Measurements from ENCODE around the gene TNNI2.
"Not testable (repeated sequence)": the region's sequence is repeated elsewhere in the genome, so short reads cannot be mapped to it uniquely, and the experiment has no call there.

TNNI2 gene
- total RNA-seq, result 0 to 0.04 reads per million in 2 experiments

GRCh38 chr11:1838426-1839144 lies at the start of gene TNNI2:
Gene TNNI2 (plus strand): TSS chr11:1838981. CDS start chr11:1839697, 716 bp downstream.
- no peak for DNase-seq (ENCODE audit: low read depth)

DNA sequence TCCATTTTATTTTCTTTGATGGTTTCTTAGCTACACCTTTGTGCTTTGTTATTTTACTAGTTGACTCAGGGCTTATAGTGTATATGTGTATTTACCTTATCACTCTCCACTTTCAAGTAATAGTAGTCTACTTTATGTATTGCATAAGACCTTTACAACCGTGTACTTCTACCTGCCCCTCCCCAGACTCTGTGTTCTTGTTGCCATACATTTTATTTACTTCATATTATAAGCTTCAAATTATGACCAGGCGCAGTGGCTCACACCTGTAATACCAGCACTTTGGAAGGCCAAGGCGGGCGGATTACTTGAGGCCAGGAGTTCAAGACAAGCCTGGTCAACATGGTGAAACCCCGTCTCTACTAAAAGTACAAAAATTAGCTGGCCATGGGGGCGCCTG lies 46.9 kb upstream of the TNNI2 start:
- DNase-seq (ENCODE audit: low read depth), result no peak

DNA sequence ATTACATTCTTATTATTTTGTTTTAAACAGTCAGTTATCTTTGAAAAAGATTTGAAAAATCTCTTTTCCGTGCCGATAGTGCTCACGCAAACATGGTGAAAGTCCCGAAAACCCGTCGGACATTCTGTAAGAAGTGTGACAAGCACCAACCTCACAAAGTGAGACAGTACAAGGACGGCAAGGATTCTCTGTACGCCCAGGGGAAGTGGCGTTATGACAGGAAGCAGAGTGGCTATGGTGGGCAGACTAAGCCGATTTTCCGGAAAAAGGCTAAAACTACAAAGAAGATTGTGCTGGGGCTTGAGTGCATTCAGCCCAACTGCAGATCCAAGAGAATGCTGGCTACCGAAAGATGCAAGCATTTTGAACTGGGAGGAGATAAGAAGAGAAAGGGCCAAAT lies 46.3 kb upstream of the TNNI2 start:
- no peak for DNase-seq (ENCODE audit: low read depth)

- no peak for DNase-seq (ENCODE audit: low read depth)
These were observed 45.7 kb upstream of the TNNI2 start for GRCh38 chr11:1793081-1793480.

GRCh38 chr11:1796413-1797011 lies 42.3 kb upstream of the TNNI2 start:
- no peak for DNase-seq (ENCODE audit: low read depth)

GRCh38 chr11:1797391-1798125 lies 41.2 kb upstream of the TNNI2 start:
- no peak for DNase-seq (ENCODE audit: low read depth)

GRCh38 chr11:1803246-1803645 lies 35.5 kb upstream of the TNNI2 start:
- no peak for DNase-seq (ENCODE audit: low read depth)

DNA sequence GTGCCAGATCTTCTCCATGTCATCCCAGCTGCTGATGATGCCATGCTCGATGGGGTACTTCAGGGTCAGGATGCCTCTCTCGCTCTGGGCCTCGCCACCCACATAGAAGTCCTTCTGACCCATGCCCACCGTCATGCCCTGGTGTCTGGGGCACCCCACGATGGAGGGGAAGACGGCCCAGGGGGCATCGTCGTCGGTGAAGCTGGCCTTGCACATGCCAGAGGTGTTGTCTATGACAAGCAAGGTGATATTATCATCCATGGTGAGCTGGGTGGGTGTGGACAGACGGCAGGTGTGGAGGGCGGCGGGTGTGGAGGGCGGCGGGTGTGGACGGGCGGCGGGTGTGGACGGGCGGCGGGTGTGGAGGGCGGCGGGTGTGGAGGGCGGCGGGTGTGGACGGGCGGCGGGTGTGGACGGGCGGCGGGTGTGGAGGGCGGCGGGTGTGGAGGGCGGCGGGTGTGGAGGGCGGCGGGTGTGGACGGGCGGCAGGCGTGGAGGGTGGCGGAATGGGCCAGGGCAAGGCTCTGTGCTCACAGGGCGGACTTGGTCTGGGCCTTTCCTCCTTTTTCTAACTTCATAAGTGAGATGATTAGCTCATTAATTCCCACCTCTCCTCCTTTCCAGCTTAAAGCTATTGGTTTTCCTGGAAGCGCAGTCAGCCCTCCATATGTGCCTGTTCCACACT lies 34.8 kb upstream of the TNNI2 start:
- not testable (repeated sequence) for DNase-seq (ENCODE audit: low read depth)

- DNase-seq (ENCODE audit: low read depth), result no peak
These were observed 33.3 kb upstream of the TNNI2 start for GRCh38 chr11:1805525-1805924.

GRCh38 chr11:1807264-1807995 lies 31.4 kb upstream of the TNNI2 start:
- DNase-seq (ENCODE audit: low read depth), result no peak

GRCh38 chr11:1810761-1811160 lies 28.0 kb upstream of the TNNI2 start:
- DNase-seq (ENCODE audit: low read depth), result no peak

DNA sequence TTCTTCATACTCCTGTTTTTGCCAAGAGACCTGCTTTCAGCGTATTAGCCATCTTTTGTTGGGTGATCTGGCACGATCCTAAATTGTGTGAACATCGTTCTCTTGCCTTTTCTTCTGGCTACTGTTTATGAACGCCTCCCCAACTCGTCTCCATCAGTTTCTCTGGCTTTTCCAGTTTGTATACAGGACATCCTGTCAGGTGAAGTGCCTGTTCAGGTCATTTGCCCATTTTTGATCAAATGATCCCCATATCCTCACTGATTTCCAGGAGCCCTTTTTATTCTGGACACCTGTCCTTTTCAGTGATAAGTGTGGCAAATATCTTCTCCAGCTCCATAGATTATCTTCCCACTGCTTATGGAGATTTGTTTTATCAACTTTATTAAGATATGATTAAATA lies 26.5 kb upstream of the TNNI2 start:
- DNase-seq (ENCODE audit: low read depth), result no peak

DNA sequence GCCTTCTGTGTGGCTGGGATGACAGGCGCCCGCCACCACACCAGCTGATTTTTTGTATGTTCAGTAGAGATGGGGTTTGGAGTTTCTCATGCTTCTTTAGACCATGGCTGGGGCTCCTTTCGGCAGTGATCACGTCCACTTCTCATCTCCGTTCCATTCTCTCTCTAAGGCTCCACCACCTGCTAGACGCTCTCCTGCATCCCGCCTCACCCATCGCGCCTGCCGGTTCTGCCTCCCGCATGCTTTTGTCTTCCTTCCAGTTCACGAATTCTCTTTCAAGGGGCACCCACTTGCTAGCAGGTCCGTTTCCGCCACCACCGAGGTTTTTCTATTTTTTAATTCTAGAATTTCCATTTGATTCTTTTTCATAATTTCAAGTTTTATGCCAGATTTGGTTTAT lies 26.0 kb upstream of the TNNI2 start:
- no peak for DNase-seq (ENCODE audit: low read depth)

DNA sequence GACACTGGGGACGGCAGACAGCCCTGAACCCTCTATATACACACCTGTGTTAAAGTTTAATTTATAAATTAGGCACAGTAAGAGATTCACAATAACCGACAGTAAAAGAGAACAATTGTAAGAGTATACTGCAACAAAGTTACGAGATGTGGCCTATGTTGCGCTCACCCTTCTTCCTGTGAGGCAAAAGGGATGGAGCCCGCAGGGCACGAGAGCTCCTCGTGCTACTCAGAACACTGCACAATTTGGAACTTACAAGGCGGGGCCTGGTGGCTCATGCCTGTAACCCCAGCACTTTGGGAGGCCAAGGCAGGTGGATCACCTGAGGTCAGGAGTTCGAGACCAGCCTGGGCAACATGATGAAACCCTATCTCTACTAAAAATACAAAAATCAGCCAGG lies 25.4 kb upstream of the TNNI2 start:
- DNase-seq (ENCODE audit: low read depth), result not testable (repeated sequence)

DNA sequence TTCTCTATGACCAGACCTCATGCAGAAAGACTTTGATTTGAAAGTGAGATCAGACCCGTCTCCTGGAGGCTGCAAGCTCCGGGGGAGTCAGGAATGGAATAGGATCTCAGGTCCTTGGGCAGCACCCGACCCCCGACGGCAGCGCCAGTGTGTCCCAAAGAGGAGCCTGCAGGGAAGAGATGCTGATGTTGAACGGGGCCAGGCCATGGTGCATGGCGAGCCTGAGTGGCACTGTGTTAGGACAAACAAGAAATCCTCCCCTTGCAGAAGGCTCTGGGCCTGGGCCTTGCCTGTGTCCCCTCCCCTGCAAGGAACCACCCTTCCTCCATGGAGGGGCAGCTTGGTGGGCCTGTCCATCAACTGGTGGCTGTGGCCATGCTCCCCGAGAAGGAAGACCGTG lies 24.1 kb upstream of the TNNI2 start:
- no peak for DNase-seq (ENCODE audit: low read depth)

DNA sequence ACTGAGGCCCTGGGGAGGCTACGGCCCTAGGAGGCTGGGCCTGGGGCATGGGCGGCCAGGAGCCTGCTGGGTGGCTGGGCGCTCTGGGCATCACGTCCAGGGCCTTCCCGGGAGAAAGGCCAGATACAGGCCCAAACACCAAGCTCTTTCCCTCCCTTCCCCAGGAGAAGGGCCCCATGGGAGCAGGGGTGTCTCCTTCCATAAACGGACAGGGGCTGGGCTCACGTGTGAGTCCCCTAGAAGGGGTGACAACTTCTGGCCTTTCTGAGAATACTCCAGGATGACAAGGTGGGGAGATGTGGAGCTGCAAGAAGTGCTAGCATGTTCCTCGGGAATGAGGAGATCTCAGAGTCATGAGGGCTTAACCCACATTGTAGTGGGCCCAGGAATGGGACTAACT lies 23.5 kb upstream of the TNNI2 start:
- no peak for DNase-seq (ENCODE audit: low read depth)

DNA sequence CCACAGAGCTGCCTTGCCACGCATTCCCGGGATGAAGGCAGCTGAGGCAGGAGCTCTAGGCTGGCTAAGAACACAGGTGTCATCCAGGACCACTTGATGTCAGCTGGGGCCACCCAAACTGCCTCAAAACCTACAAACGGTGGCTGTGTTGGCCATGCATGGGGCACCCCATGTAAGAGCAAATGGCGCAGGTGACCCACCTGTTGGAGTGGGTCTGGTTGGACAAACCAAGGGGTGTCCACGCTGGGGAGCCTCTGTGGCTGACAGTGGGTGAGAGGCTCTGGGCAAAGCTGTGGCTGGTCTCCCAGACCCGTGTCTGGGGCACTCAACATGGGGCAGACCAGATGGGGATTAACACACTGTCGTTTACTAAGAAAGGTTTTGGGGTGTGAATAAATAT lies 23.0 kb upstream of the TNNI2 start:
- no peak for DNase-seq (ENCODE audit: low read depth)

DNA sequence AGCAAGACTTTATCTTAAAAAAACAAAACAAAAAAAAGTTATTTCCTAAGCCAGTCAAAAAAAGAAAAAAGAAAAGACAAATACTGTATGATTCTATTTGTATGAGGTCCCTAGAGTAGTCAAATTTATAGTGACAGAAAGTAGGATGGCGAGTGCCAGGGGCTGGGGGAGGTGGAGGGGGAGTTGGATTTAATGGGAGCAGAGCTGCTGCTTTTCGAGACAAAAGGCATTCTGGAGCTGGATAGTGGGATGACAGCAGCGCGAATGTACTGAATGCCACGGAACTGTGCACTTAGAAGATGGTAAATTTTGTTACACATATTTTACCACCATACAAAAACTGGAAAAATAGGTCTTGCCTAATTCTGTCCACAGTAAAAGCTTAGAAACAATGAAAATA lies 21.8 kb upstream of the TNNI2 start:
- no peak for DNase-seq (ENCODE audit: low read depth)

GRCh38 chr11:1817511-1817910 lies 21.3 kb upstream of the TNNI2 start:
- no peak for DNase-seq (ENCODE audit: low read depth)

DNA sequence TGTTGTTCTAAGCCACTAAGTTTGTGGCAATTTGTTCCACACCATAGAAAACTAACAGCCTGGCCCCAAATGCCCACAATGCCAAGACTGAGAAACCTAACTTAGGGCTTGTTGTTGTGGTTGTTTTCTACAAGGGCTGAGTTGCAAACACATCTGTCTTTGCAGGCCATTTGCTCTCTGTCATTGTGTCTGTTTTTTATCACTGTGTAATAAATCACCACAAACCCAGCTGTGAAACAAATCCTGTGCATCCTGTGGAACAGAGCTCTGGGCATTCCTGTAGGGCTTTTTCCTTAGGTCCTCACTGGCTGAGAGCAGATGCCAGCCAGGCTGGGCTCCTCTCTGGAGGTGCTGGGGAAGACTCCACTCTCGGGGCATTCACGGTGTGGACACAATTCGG lies 19.7 kb upstream of the TNNI2 start:
- DNase-seq (ENCODE audit: low read depth), result no peak

DNA sequence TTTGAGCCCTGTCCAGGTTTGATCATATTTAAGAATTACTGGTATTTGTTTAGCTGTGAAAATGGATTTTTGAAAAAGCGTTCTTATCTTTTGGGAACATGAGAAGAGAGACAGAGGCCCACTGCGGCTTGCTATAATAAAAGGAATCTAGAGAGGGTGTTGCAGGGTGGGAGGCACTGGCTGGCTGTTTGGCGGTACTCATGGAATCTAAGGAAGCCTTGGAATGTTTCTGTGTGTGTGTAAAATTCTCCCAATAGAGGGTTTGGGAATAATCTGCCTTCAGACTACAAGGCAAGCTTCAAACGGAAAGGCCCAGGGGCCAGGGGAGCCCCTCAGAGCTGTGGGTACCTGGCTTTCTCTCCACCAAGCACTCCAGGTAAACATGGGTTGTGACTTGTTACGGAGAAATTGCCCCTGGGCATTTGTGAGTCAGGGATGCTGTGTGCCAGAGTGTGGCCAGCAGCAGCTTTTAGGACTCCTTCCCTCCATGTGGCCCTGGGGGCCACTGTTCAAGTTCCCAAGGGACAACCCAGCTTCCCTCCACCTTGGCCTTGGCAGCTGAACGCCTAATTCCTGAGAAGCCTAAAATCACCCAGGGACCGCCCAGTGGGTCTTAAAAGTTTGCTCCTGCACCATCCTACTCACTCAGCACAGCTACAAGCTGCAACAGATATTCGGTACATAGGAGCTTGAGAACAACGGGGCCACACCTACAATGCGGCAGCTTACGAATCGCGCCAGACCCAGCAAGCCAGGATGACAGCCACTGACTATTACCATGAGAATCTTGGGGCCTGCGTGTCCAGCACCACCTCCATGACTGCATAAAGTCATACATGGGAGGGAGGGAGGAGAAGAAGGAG lies 18.1 kb upstream of the TNNI2 start:
- DNase-seq (ENCODE audit: low read depth), result no peak

All from T follicular helper cell (primary cell).